Mesendoderm (in vitro differentiated cells): ENCODE data around the gene TOR1B.

ENCODE experiments used
- DNase-seq: peaks from one replicate; pipeline ENCODE4 v3.0.0; 2013
- H2AK5ac ChIP-seq: 2 replicates; pipeline ENCODE4 v1.6.1; 2013; ENCODE audit warnings: low read length, inconsistent platforms
- H2BK120ac ChIP-seq: 2 replicates; pipeline ENCODE4 v1.6.1; 2013; ENCODE audit warnings: low read depth, mild to moderate bottlenecking, low read length, moderate library complexity, mixed read lengths
- H2BK15ac ChIP-seq: replicated peaks from 2 replicates; pipeline ENCODE4 v1.6.1; 2013; ENCODE audit warnings: low read depth, mild to moderate bottlenecking, moderate library complexity
- H2BK5ac ChIP-seq: 2 replicates; pipeline ENCODE4 v1.6.1; 2013; ENCODE audit warnings: low read length, inconsistent platforms
- H3K18ac ChIP-seq: 2 replicates; pipeline ENCODE4 v1.6.1; 2013; ENCODE audit warnings: mild to moderate bottlenecking, low read length, mixed read lengths
- H3K23ac ChIP-seq: one replicate; pipeline ENCODE4 v1.6.1; 2013; ENCODE audit warnings: low read length
- H3K27ac ChIP-seq: 2 replicates; pipeline ENCODE4 v1.5.1; 2013; ENCODE audit warnings: low read depth, mild to moderate bottlenecking, inconsistent platforms, low read length, moderate library complexity
- H3K27me3 ChIP-seq: 2 replicates; pipeline ENCODE4 v1.6.1; 2013; ENCODE audit warnings: low read length, control low read depth, mild to moderate bottlenecking, inconsistent platforms; ENCODE audit not compliant: insufficient read depth, poor library complexity
- H3K36me3 ChIP-seq: 2 replicates; pipeline ENCODE4 v1.6.1; 2013; ENCODE audit warnings: low read length, inconsistent platforms; ENCODE audit not compliant: control insufficient read depth, insufficient read depth
- H3K4ac ChIP-seq: one replicate; pipeline ENCODE4 v1.6.1; 2013; ENCODE audit warnings: low read depth, mild to moderate bottlenecking, low read length, moderate library complexity
- H3K4me1 ChIP-seq: 2 replicates; pipeline ENCODE4 v1.6.1; 2013; ENCODE audit warnings: low read depth, low read length, inconsistent platforms; ENCODE audit not compliant: control insufficient read depth
- H3K4me2 ChIP-seq: 2 replicates; pipeline ENCODE4 v1.6.1; 2013; ENCODE audit warnings: low read length
- H3K4me3 ChIP-seq: 2 replicates; pipeline ENCODE4 v1.5.1; 2013; ENCODE audit warnings: mild to moderate bottlenecking, low read length
- H3K56ac ChIP-seq: one replicate; pipeline ENCODE4 v1.6.1; 2013; ENCODE audit warnings: low read length
- H3K79me1 ChIP-seq: 2 replicates; pipeline ENCODE4 v1.6.1; 2013; ENCODE audit warnings: low read length, inconsistent platforms
- H3K79me2 ChIP-seq: 2 replicates; pipeline ENCODE4 v1.6.1; 2013; ENCODE audit warnings: mild to moderate bottlenecking, low read length; ENCODE audit not compliant: control insufficient read depth, insufficient read depth
- H3K9ac ChIP-seq: 2 replicates; pipeline ENCODE4 v1.6.1; 2013; ENCODE audit warnings: low read length, inconsistent platforms
- H4K5ac ChIP-seq: one replicate; pipeline ENCODE4 v1.6.1; 2013; ENCODE audit warnings: low read length
- H4K8ac ChIP-seq: one replicate; pipeline ENCODE4 v1.6.1; 2013; ENCODE audit warnings: low read depth, mild to moderate bottlenecking, control low read depth, low read length, moderate library complexity
- WGBS: extraction: QIAGEN DNeasy Blood & Tissue Kit; methylation state at CpG from one replicate; pipeline ENCODE4 v1.1.7; 2013; ENCODE audit warnings: low lambda C conversion rate, missing lambda C conversion rate; ENCODE audit not compliant: insufficient coverage; ENCODE audit errors: extremely low coverage; 5-methylcytosine and 5-hydroxymethylcytosine counted together

TOR1B gene

DNA sequence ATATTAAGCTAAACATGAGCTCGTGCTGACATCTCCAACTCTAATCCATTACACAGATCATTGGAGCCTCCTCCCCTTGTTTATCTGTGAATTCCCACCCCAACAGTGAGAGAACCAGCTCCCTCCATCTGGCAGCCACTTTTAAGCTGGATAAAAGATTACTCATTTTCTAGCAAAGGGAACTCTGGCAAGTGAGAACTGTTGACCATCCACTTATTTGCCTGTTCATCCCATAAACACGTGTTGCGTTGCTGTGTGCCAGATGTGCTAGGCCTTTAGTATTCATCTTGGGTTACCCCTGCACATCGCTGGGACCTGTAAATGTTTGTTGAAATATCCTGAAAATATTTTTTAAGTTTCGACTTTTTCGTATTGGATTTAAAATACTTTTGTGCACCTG, 23.4 kb downstream of the TOR1B start:
- no peak overlapping the region for H3K18ac ChIP-seq
- H2AK5ac ChIP-seq = no peak overlapping the region
- H3K4me1 ChIP-seq = no peaks in the 10 kb centered on the region
- H3K4me3 ChIP-seq = no peak overlapping the region
- no peaks in the 10 kb centered on the region for H3K27me3 ChIP-seq
- no peak overlapping the region for H3K56ac ChIP-seq
- no peak overlapping the region for H3K4ac ChIP-seq
- no peak overlapping the region for H2BK15ac ChIP-seq
- H3K79me2 ChIP-seq = peaks cover 10% of the 10 kb centered on the region
- no peak overlapping the region for H3K23ac ChIP-seq
- H3K79me1 ChIP-seq = peaks cover 7% of the 10 kb centered on the region
- no peak overlapping the region for H3K9ac ChIP-seq
- no peak overlapping the region for H4K8ac ChIP-seq
- H2BK120ac ChIP-seq = no peak overlapping the region
- no peak overlapping the region for H3K4me2 ChIP-seq
- no peak overlapping the region for H3K27ac ChIP-seq
- peaks cover 9% of the 10 kb centered on the region for H3K36me3 ChIP-seq
- WGBS = no CpG with 5 or more reads among the region's 6 CpGs
- no peak overlapping the region for H2BK5ac ChIP-seq
- DNase-seq = no peak
- no peak overlapping the region for H4K5ac ChIP-seq

GRCh38 chr9:129826759-129827158, 23.8 kb downstream of the TOR1B start:
- Histone ChIP-seq H3K18ac (no peak overlapping the region), H3K23ac (no peak overlapping the region), H2BK120ac (no peak overlapping the region), H2BK5ac (no peak overlapping the region), H3K4me3 (no peak overlapping the region), H2BK15ac (no peak overlapping the region), H3K56ac (no peak overlapping the region), H4K8ac (no peak overlapping the region), H2AK5ac (no peak overlapping the region), H3K4ac (no peak overlapping the region), H3K79me1 (peaks cover 7% of the 10 kb centered on the region), H3K27ac (no peak overlapping the region), H3K9ac (no peak overlapping the region), H3K4me1 (no peaks in the 10 kb centered on the region), H3K79me2 (peaks cover 10% of the 10 kb centered on the region), H3K36me3 (peaks cover 7% of the 10 kb centered on the region), H3K4me2 (no peak overlapping the region), H3K27me3 (no peaks in the 10 kb centered on the region), H4K5ac (no peak overlapping the region)
- no CpG with 5 or more reads among the region's 1 CpG for WGBS
- no peak for DNase-seq

DNA sequence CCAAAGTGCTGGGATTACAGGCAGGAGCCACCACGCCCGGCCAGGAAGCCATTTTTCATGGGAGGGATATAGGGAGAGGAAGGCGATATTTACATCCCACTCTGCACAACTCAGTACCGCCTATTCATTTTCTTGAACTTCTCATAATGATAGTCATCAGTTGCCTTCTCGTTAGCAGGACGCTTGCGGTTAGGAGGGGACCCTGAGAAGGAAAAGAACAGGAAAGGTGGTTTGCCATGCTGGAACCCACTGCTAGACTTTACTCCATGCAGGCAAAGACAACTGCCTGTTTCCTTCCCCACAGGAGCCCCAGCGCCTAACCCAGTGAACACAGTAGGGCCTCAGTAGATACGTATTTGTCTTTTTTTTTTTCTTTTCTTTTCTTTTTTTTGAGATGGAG, 25.1 kb downstream of the TOR1B start:
- Histone ChIP-seq H3K36me3 (peaks cover 5% of the 10 kb centered on the region), H3K27me3 (no peaks in the 10 kb centered on the region), H3K79me1 (peaks cover under 1% of the 10 kb centered on the region), H3K79me2 (peaks cover 1% of the 10 kb centered on the region), H3K9ac (no peak overlapping the region), H3K27ac (no peak overlapping the region), H2AK5ac (no peak overlapping the region), H2BK15ac (no peak overlapping the region), H3K4ac (no peak overlapping the region), H4K8ac (no peak overlapping the region), H4K5ac (no peak overlapping the region), H2BK5ac (no peak overlapping the region), H3K4me3 (no peak overlapping the region), H3K18ac (no peak overlapping the region), H3K56ac (no peak overlapping the region), H2BK120ac (no peak overlapping the region), H3K4me1 (no peaks in the 10 kb centered on the region), H3K4me2 (no peak overlapping the region), H3K23ac (no peak overlapping the region)
- DNase-seq = no peak
- no CpG with 5 or more reads among the region's 9 CpGs for WGBS

- H3K4me3 ChIP-seq = no peak overlapping the region
- H3K27ac ChIP-seq = no peak overlapping the region
- DNase-seq = no peak
- H3K9ac ChIP-seq = no peak overlapping the region
- no peak overlapping the region for H3K23ac ChIP-seq
- H2BK120ac ChIP-seq = no peak overlapping the region
- H3K27me3 ChIP-seq = no peaks in the 10 kb centered on the region
- WGBS = no CpG with 5 or more reads among the region's 10 CpGs
- no peak overlapping the region for H2BK15ac ChIP-seq
- H3K79me1 ChIP-seq = peaks cover 1% of the 10 kb centered on the region
- no peak overlapping the region for H2BK5ac ChIP-seq
- H4K8ac ChIP-seq = no peak overlapping the region
- no peaks in the 10 kb centered on the region for H3K4me1 ChIP-seq
- no peak overlapping the region for H3K56ac ChIP-seq
- no peak overlapping the region for H3K4me2 ChIP-seq
- H2AK5ac ChIP-seq = no peak overlapping the region
- H4K5ac ChIP-seq = no peak overlapping the region
- no peak overlapping the region for H3K4ac ChIP-seq
- H3K79me2 ChIP-seq = no peaks in the 10 kb centered on the region
- peaks cover 5% of the 10 kb centered on the region for H3K36me3 ChIP-seq
- H3K18ac ChIP-seq = no peak overlapping the region
Measured at GRCh38 chr9:129828969-129829368, 26.0 kb downstream of the TOR1B start.

DNA sequence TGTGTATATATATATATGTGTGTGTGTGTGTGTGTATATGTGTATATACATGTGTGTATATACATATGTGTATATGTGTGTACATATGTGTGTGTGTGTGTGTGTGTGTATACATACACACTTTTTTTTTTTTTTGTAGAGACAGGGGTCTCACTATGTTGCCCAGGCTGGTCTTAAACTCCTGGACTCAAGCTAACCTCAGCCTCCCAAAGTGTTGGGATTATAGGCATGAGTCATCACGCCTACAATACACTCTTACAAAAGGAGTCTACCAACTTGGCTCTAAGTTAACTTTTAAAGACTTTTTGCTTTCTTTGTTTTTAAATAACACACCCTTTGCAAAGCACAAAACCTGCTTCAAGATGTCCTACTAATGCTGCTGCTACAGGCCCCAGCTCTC, 30.0 kb downstream of the TOR1B start:
- Histone ChIP-seq H3K9ac (no peak overlapping the region), H3K4me3 (no peak overlapping the region), H3K4me1 (no peaks in the 10 kb centered on the region), H2BK120ac (no peak overlapping the region), H3K56ac (no peak overlapping the region), H3K18ac (no peak overlapping the region), H3K4ac (no peak overlapping the region), H3K23ac (no peak overlapping the region), H4K5ac (no peak overlapping the region), H3K79me2 (peaks cover 4% of the 10 kb centered on the region), H2BK15ac (no peak overlapping the region), H3K27ac (no peak overlapping the region), H3K4me2 (no peak overlapping the region), H3K27me3 (no peaks in the 10 kb centered on the region), H4K8ac (no peak overlapping the region), H3K79me1 (peaks cover 5% of the 10 kb centered on the region), H3K36me3 (peaks cover 5% of the 10 kb centered on the region), H2AK5ac (no peak overlapping the region), H2BK5ac (no peak overlapping the region)
- no peak for DNase-seq
- no CpG with 5 or more reads among the region's 1 CpG for WGBS

DNA sequence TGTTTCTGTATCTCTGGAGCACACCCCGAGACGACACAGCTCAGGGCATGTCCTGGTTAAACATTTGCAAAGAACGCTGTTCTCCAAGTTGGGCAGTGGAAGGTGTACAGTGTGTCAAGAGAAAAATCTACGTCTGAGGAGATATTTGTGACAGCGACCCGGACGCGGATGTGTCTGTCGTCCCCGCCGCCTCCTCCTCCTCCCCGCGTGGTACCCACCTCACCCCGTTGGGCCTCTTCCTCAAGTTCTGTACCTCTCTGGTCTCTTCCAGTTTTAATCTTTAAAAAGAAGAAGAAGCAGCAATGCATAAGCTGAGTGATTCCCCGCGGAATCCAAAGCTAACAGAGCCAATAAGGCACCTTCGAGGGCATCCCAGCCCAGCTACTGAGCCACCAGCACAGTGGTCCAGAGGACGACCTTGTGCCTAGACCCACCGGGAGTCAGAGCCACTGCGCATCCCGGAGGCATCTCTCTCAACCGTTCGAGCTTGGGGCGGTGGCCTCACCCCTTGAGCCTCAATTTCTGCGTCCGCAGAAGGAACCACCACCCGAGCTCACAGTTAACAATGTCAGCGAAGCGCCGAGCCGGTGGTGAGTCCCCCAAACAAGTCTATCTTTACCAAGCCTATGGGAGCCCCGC, 31.6 kb downstream of the TOR1B start:
- no peak overlapping the region for H3K27ac ChIP-seq
- no peak for DNase-seq

More for the DNA sequence above, 31.6 kb downstream of the TOR1B start:
- Histone ChIP-seq H3K79me2 (peaks cover 4% of the 10 kb centered on the region), H3K4me2 (peak overlapping the region; percentile 75), H2BK120ac (no peak overlapping the region), H3K4me3 (peak overlapping the region; percentile 61), H3K36me3 (peaks cover 3% of the 10 kb centered on the region), H3K79me1 (peaks cover 5% of the 10 kb centered on the region), H3K27me3 (no peaks in the 10 kb centered on the region), H2BK5ac (no peak overlapping the region), H3K23ac (no peak overlapping the region), H3K56ac (peak overlapping the region; percentile 79), H2BK15ac (no peak overlapping the region), H4K8ac (no peak overlapping the region), H3K9ac (peak overlapping the region; percentile 74), H3K4ac (peak overlapping the region; percentile 6), H3K4me1 (no peaks in the 10 kb centered on the region), H2AK5ac (no peak overlapping the region), H4K5ac (no peak overlapping the region), H3K18ac (no peak overlapping the region)
- no CpG with 5 or more reads among the region's 32 CpGs for WGBS
